ENCODE data around the gene ELOVL6.
A peak's percentile ranks its signal among the peaks of the same experiment; 100 is the strongest.

Gene ELOVL6

DNA sequence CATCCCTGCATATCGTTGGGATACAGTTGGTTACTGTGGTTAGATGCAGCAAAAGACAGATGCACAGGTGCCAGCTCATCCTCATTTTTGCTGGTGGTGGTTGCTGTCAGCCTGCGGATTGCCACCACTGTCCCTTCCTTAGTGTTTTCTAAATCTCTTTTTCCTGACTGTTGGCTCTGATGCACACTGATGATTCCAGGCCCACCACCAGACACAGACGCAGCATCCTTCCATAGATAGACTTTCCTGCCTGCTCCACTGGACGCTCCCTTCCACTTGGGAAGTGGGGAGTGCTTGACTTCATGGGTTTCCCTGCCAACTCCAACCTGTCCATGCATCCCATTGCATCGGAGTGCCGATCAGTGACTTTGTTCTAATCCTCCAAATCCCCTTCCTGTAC is 184.2 kb downstream of the ELOVL6 start:
- intact Hi-C loops (cut with DNase I), result no loop called here
- no peak for DNase-seq

GRCh38 chr4:110012917-110013316 is 185.5 kb downstream of the ELOVL6 start:
- no peak for DNase-seq
- intact Hi-C loops (cut with DNase I), result no loop called here

GRCh38 chr4:110010797-110011196 is 187.6 kb downstream of the ELOVL6 start:
- intact Hi-C loops (cut with DNase I), result no loop called here
- no peak for DNase-seq

DNA sequence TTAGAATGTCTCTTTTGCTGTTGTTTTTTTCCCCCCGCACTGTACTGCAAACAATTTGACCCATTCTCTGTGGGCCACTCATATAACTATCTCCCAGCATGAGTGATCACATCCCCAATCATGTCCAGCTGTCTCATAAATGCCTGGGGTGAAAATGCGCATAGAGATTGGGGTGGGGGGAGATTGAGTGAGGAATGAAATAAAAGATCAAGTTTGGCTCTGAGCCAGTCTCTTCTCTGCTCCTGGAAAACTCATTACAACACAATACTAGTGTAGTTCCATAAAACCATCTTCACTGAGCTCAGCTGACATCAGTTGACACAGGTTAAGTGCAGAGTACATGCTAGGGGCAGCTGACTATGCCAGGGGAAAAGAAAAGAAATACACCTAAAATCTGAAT is 188.9 kb downstream of the ELOVL6 start:
- DNase-seq, result no peak
- intact Hi-C loops (cut with DNase I), result loop anchor here (5.0 kb wide), 1 partner anchor 503 kb away; no protein-coding TSS in a partner anchor

GRCh38 chr4:110008540-110008939 is 189.9 kb downstream of the ELOVL6 start:
- DNase-seq, result no peak
- intact Hi-C loops (cut with DNase I), result loop anchor here (5.0 kb wide), 1 partner anchor 504 kb away; no protein-coding TSS in a partner anchor

GRCh38 chr4:110007217-110007616 is 191.2 kb downstream of the ELOVL6 start:
- no peak for DNase-seq
- intact Hi-C loops (cut with DNase I), result loop anchor here (5.0 kb wide), 1 partner anchor 505 kb away; no protein-coding TSS in a partner anchor

DNA sequence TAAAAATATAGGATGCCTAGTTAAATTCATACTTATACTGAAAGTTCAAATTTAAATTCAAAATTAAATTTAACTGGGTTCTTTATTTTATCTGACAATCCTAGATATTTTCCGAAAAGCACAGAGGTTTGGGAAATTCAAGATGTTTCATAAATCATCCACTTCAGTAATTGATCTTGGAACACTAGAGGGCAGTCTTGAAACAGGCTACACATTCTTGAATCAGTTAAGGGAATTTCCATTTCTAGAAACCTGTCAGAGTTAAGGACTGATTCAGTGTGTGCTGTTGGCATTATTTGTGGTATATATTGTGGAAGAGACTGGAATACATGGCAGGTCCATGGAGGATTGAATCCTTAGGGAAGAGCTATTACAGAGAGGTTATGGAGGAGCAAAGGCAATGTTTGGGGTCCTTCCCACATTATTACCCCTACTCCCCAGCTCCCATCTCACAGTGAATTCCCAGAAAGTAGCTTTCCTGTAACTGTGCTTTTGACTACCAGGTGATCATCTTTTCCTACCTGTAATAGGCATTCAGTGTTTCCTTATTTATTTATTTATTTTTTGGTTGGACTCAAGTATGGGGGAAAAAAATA is 192.9 kb downstream of the ELOVL6 start:
- peak in 5 of 42 donors; percentile 16 to 64 (median 28) for DNase-seq
- intact Hi-C loops (cut with DNase I), result loop anchor here (5.0 kb wide), 1 partner anchor 507 kb away; no protein-coding TSS in a partner anchor

GRCh38 chr4:110004556-110004955 is 193.9 kb downstream of the ELOVL6 start:
- DNase-seq, result no peak
- intact Hi-C loops (cut with DNase I), result no loop called here

DNA sequence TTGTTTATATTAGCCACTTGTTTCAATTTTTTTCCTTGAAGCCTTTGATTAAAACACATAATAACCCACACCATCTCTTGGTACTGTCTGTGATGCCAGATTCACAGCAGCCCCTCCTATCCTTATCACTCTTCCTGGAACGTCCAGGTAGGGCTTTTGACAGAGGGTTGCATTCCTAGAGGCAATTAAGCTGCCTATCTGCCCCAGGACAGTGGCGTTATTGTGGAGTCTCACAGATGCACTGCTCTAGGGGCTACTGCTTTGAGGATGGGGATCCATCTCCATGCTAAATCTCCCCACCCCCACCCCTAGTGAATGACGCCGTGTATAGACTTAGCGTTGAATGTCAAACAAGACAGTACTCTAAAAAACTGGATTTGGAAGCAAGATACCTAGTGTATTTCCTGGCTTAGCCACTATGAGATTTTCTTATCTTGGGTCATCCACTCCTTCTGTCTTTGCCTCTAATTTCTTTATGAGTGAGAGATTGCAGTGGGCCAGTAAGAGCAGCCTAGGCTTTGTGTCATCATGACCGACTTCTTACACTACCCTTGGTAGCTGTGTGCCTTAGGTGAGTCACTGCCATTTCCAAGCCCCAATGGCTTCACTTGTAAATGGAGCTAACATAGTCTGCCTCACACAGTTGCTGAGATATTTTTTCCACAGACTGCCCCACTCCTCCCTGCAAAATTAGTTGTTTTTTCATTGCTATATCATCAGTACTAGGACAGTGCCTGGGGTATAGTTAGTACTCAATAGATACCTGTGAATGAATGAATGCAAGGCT is 194.8 kb downstream of the ELOVL6 start:
- intact Hi-C loops (cut with DNase I), result no loop called here
- DNase-seq, result no peak

- DNase-seq, result no peak
- intact Hi-C loops (cut with DNase I), result no loop called here
Measured at GRCh38 chr4:110002326-110002725, 196.1 kb downstream of the ELOVL6 start.

DNA sequence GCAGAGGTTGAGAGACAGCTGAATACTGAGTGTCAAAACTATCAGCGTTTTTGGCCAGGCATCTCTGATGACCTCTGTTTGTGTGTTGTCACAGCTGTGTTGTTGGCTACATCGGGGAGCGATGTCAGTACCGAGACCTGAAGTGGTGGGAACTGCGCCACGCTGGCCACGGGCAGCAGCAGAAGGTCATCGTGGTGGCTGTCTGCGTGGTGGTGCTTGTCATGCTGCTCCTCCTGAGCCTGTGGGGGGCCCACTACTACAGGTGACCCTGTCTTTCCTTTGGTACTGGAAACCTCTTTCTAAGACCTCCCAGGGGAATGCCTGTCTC is 198.9 kb downstream of the ELOVL6 start:
- intact Hi-C loops (cut with DNase I), result no loop called here
- no peak for DNase-seq

DNA sequence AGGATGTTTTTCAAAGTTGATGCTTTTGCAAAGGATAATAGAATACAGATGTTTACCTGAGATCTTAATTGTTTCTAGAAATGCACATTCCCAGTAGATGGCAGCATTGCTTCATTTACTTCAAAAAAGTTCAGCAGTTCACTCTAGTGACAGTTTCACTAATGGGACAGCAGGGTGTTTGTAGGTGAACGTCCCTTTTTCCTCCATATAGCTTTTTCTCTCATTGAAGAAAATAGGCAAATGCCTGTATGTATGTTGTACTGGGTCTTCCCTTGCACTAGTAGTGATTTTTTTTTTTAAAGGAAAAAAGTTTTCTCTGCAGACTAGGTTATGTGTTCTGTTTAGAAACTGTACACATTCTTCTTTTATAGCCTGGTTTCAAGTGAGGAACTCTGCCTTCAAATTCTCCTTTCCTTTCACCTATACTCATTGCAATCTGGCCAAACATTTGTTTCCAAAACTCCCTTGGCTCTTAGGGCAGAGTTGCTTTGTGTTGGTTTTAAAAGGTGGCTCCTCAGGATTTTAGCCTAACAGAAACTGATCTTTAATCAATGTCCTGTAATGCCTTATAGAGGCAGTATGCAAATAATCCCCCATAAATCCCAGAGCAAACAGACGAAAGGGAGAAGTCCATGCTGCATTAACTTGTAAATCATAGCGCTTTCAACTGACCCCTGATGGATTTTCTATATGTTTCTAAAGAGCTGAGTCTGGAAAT is 199.4 kb downstream of the ELOVL6 start:
- peak in 9 of 42 donors; percentile 8 to 69 (median 32) for DNase-seq
- intact Hi-C loops (cut with DNase I), result no loop called here

GRCh38 chr4:109996526-109996925 is 201.9 kb downstream of the ELOVL6 start:
- DNase-seq, result peak in 6 of 42 donors; percentile 11 to 40 (median 26)
- intact Hi-C loops (cut with DNase I), result no loop called here
